NCI-H146 (cell line): ENCODE data around the gene WDR91.
"Not testable (repeated sequence)": the region's sequence is repeated elsewhere in the genome, so short reads cannot be mapped to it uniquely, and the experiment has no call there.

Source experiments
- DNase-seq: peaks from one replicate; lab custom pipeline; 2025; lab: John Stamatoyannopoulos, UW

WDR91 gene

GRCh38 chr7:135179321-135179925 lies 31.9 kb downstream of the WDR91 start:
- no peak for DNase-seq

- DNase-seq, result no peak
These were observed 33.0 kb downstream of the WDR91 start for GRCh38 chr7:135178364-135178763.

GRCh38 chr7:135177028-135177696 lies 34.2 kb downstream of the WDR91 start:
- DNase-seq, result no peak

- DNase-seq, result no peak
These were observed 35.4 kb downstream of the WDR91 start for GRCh38 chr7:135175931-135176330.

- DNase-seq, result no peak
These were observed 36.4 kb downstream of the WDR91 start for GRCh38 chr7:135174941-135175340.

GRCh38 chr7:135173916-135174315 lies 37.4 kb downstream of the WDR91 start:
- not testable (repeated sequence) for DNase-seq

GRCh38 chr7:135171581-135172291 lies 39.6 kb downstream of the WDR91 start:
- DNase-seq, result not testable (repeated sequence)

GRCh38 chr7:135170998-135171481 lies 40.3 kb downstream of the WDR91 start:
- not testable (repeated sequence) for DNase-seq

GRCh38 chr7:135170274-135170997 lies 40.9 kb downstream of the WDR91 start, which contains the start of gene CYREN:
TSS of gene CYREN (minus strand) at chr7:135170707. CDS start at chr7:135168922, 1,785 bp downstream.
- peak; percentile 95 for DNase-seq

GRCh38 chr7:135169964-135170273 lies 41.4 kb downstream of the WDR91 start:
- no peak for DNase-seq

GRCh38 chr7:135169141-135169963 lies 42.0 kb downstream of the WDR91 start:
- DNase-seq, result peak; percentile 19

GRCh38 chr7:135168489-135169140 lies 42.7 kb downstream of the WDR91 start:
- DNase-seq, result no peak

- DNase-seq, result no peak
These were observed 43.3 kb downstream of the WDR91 start for GRCh38 chr7:135168001-135168400.

GRCh38 chr7:135167365-135167917 lies 43.9 kb downstream of the WDR91 start:
- DNase-seq, result no peak

GRCh38 chr7:135166338-135166990 lies 44.9 kb downstream of the WDR91 start:
- no peak for DNase-seq

GRCh38 chr7:135165862-135166261 lies 45.5 kb downstream of the WDR91 start:
- no peak for DNase-seq

GRCh38 chr7:135164357-135165061 lies 46.8 kb downstream of the WDR91 start:
- DNase-seq, result no peak

- no peak for DNase-seq
These were observed 48.8 kb downstream of the WDR91 start for GRCh38 chr7:135162382-135163001.

GRCh38 chr7:135161669-135162068 lies 49.7 kb downstream of the WDR91 start:
- DNase-seq, result no peak
